ENCODE results near the gene NDFIP2. TPM values are rescaled to one million over a fixed set of nuclear protein-coding genes. Genes with fewer than 3 reads are reported as not detected.
A peak's percentile ranks its signal among the peaks of the same experiment; 100 is the strongest.

The NDFIP2 gene
- total RNA-seq, 2 experiments from 2014 or later: 0.54 to 4.0 TPM

GRCh38 chr13:79589603-79590393, 108.8 kb downstream of the NDFIP2 start:
- no peaks in the 10 kb centered on the region for H3K36me3 ChIP-seq (ENCODE audit: insufficient read depth, low read length)
- no peak overlapping the region for H3K27ac ChIP-seq (ENCODE audit: low read depth, low read length, poor library complexity, severe bottlenecking)
- no peaks in the 10 kb centered on the region for H3K9me3 ChIP-seq (ENCODE audit: low read length)
- TF ChIP-seq, protein P1, sequence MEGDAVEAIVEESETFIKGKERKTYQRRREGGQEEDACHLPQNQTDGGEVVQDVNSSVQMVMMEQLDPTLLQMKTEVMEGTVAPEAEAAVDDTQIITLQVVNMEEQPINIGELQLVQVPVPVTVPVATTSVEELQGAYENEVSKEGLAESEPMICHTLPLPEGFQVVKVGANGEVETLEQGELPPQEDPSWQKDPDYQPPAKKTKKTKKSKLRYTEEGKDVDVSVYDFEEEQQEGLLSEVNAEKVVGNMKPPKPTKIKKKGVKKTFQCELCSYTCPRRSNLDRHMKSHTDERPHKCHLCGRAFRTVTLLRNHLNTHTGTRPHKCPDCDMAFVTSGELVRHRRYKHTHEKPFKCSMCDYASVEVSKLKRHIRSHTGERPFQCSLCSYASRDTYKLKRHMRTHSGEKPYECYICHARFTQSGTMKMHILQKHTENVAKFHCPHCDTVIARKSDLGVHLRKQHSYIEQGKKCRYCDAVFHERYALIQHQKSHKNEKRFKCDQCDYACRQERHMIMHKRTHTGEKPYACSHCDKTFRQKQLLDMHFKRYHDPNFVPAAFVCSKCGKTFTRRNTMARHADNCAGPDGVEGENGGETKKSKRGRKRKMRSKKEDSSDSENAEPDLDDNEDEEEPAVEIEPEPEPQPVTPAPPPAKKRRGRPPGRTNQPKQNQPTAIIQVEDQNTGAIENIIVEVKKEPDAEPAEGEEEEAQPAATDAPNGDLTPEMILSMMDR (conservative IDR thresholded peaks at IDR 0.05; ENCODE audit: low read length): no peak
- TF ChIP-seq EZH2phosphoT487 (IDR thresholded peaks at IDR 0.05; ENCODE audit: borderline replicate concordance, low read depth, low read length): no peak
- H3K9me2 ChIP-seq (ENCODE audit: insufficient read depth, low read length): no peaks in the 10 kb centered on the region
- ChIA-PET CTCF (ENCODE audit: unreplicated experiment) (no interaction called here), POLR2A (interaction anchor here (0.6 kb wide), 1 partner anchor 111 kb away, joined by 4 read pairs; no protein-coding TSS in a partner anchor)
- H2AFZ ChIP-seq (ENCODE audit: low read length): no peak overlapping the region
- intact Hi-C loops (cut with micrococcal nuclease; ENCODE audit: unreplicated experiment): no loop called here
- no peak overlapping the region for H3K4me3 ChIP-seq (ENCODE audit: low read depth, low read length, poor library complexity, severe bottlenecking)
- no TSS peak for BruUV-seq (replicated peaks)
- no peak for DNase-seq (ENCODE audit: low spot score)
- H4K20me1 ChIP-seq (ENCODE audit: insufficient read depth, low read length): no peaks in the 10 kb centered on the region
- H3K4me1 ChIP-seq (ENCODE audit: insufficient read depth, low read length, poor library complexity, severe bottlenecking): no peaks in the 10 kb centered on the region
- H3K4me2 ChIP-seq (ENCODE audit: low read length): 0 out of 2 replicates have a peak overlapping the region, but pooled peaks have one; percentile 3
- H3K79me2 ChIP-seq (ENCODE audit: insufficient read depth, low read depth, low read length): no peaks in the 10 kb centered on the region

DNA sequence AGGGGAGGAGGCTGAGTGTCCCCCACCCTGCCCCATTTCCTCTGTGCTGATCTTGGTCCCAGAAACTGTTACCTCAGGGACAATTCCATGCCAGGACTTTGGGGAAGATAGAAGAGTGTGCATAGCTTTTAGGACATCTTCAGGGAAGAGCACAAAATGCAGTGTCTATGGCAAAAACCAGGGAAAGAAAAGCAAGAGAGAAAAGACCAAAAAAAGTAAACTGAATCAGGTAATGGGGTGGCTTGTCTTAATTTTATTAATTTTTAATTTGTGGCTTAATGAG, 109.4 kb downstream of the NDFIP2 start:
- no peaks in the 10 kb centered on the region for H3K4me1 ChIP-seq (ENCODE audit: insufficient read depth, low read length, poor library complexity, severe bottlenecking)
- H3K4me3 ChIP-seq (ENCODE audit: low read depth, low read length, poor library complexity, severe bottlenecking): no peak overlapping the region
- H2AFZ ChIP-seq (ENCODE audit: low read length): no peak overlapping the region
- TF ChIP-seq, protein P1 (conservative IDR thresholded peaks at IDR 0.05; ENCODE audit: low read length): no peak
- TF ChIP-seq EZH2phosphoT487 (IDR thresholded peaks at IDR 0.05; ENCODE audit: borderline replicate concordance, low read depth, low read length): no peak
- BruUV-seq (replicated peaks): no TSS peak
- ChIA-PET CTCF (ENCODE audit: unreplicated experiment) (no interaction called here), POLR2A (no interaction called here)
- H3K79me2 ChIP-seq (ENCODE audit: insufficient read depth, low read depth, low read length): no peaks in the 10 kb centered on the region
- no peaks in the 10 kb centered on the region for H4K20me1 ChIP-seq (ENCODE audit: insufficient read depth, low read length)
- no peak for DNase-seq (ENCODE audit: low spot score)
- H3K4me2 ChIP-seq (ENCODE audit: low read length): no peak overlapping the region
- no peak overlapping the region for H3K27ac ChIP-seq (ENCODE audit: low read depth, low read length, poor library complexity, severe bottlenecking)
- no peaks in the 10 kb centered on the region for H3K9me3 ChIP-seq (ENCODE audit: low read length)
- intact Hi-C loops (cut with micrococcal nuclease; ENCODE audit: unreplicated experiment): no loop called here
- H3K36me3 ChIP-seq (ENCODE audit: insufficient read depth, low read length): no peaks in the 10 kb centered on the region
- H3K9me2 ChIP-seq (ENCODE audit: insufficient read depth, low read length): no peaks in the 10 kb centered on the region

DNA sequence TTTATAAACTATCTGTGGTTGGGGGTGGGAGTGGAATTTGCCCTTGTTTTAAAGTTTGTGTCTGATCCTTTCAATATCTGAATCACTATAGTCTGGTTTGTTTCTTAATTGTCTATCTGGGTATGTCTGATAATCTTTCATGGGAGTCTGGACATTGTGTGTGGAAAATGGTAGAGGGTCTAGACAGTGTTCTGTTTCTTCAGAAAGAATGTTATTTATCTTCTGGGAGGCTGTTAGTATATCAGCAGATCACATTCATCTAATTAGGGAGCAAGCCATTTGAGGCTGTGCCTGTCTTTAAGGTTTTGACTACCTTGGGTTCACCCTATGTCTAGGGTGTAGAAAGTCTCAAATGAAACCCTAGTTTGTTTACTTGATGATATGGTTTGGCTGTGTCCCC, 110.5 kb downstream of the NDFIP2 start:
- DNase-seq (ENCODE audit: low spot score): no peak
- CTCF ChIA-PET (ENCODE audit: unreplicated experiment): no interaction called here
- no TSS peak for BruUV-seq (replicated peaks)
- intact Hi-C loops (cut with micrococcal nuclease; ENCODE audit: unreplicated experiment): no loop called here
- Histone ChIP-seq H4K20me1 (ENCODE audit: insufficient read depth, low read length) (no peaks in the 10 kb centered on the region), H3K9me2 (ENCODE audit: insufficient read depth, low read length) (no peaks in the 10 kb centered on the region), H3K4me2 (ENCODE audit: low read length) (no peak overlapping the region), H3K36me3 (ENCODE audit: insufficient read depth, low read length) (no peaks in the 10 kb centered on the region), H3K4me1 (ENCODE audit: insufficient read depth, low read length, poor library complexity, severe bottlenecking) (no peaks in the 10 kb centered on the region), H3K4me3 (ENCODE audit: low read depth, low read length, poor library complexity, severe bottlenecking) (no peak overlapping the region), H3K27ac (ENCODE audit: low read depth, low read length, poor library complexity, severe bottlenecking) (no peak overlapping the region), H3K9me3 (ENCODE audit: low read length) (no peaks in the 10 kb centered on the region), H3K79me2 (ENCODE audit: insufficient read depth, low read depth, low read length) (no peaks in the 10 kb centered on the region), H2AFZ (ENCODE audit: low read length) (no peak overlapping the region)
- POLR2A ChIA-PET: no interaction called here
- no peak for TF ChIP-seq EZH2phosphoT487 (IDR thresholded peaks at IDR 0.05; ENCODE audit: borderline replicate concordance, low read depth, low read length)
- TF ChIP-seq, protein P1 (conservative IDR thresholded peaks at IDR 0.05; ENCODE audit: low read length): no peak

Data from OCI-LY7 (cell line).